ENCODE measurements around the gene A3GALT2. TPM values are rescaled to one million over a fixed set of nuclear protein-coding genes. Genes with fewer than 3 reads are reported as not detected.

Gene A3GALT2
- total RNA-seq, 3 donors from 2014 or later: not detected

- DNase-seq (peak; percentile 85 to 91 (median 89)), ATAC-seq (peak; percentile 94)
- Histone ChIP-seq H3K4me3 (no peak overlapping the region), H3K36me3 (ENCODE audit: low read depth) (no peaks in the 10 kb centered on the region), H3K4me1 (ENCODE audit: low read depth) (no peaks in the 10 kb centered on the region), H3K9me3 (no peaks in the 10 kb centered on the region)
- TF ChIP-seq, protein P1, sequence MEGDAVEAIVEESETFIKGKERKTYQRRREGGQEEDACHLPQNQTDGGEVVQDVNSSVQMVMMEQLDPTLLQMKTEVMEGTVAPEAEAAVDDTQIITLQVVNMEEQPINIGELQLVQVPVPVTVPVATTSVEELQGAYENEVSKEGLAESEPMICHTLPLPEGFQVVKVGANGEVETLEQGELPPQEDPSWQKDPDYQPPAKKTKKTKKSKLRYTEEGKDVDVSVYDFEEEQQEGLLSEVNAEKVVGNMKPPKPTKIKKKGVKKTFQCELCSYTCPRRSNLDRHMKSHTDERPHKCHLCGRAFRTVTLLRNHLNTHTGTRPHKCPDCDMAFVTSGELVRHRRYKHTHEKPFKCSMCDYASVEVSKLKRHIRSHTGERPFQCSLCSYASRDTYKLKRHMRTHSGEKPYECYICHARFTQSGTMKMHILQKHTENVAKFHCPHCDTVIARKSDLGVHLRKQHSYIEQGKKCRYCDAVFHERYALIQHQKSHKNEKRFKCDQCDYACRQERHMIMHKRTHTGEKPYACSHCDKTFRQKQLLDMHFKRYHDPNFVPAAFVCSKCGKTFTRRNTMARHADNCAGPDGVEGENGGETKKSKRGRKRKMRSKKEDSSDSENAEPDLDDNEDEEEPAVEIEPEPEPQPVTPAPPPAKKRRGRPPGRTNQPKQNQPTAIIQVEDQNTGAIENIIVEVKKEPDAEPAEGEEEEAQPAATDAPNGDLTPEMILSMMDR (IDR thresholded peaks at IDR 0.05): peak; percentile 96
- intact Hi-C loops (cut with DNase I, micrococcal nuclease): loop anchor here (5.0 kb wide), 1 partner anchor 70 kb away; no protein-coding TSS in a partner anchor
These were observed 46.8 kb upstream of the A3GALT2 start for GRCh38 chr1:33367485-33368405.

GRCh38 chr1:33366762-33367484, 46.0 kb upstream of the A3GALT2 start:
- DNase-seq (no peak), ATAC-seq (no peak)
- no peaks in the 10 kb centered on the region for H3K4me1 ChIP-seq (ENCODE audit: low read depth)
- H3K36me3 ChIP-seq (ENCODE audit: low read depth): no peaks in the 10 kb centered on the region
- no peaks in the 10 kb centered on the region for H3K9me3 ChIP-seq
- TF ChIP-seq, protein P1 (IDR thresholded peaks at IDR 0.05): no peak
- intact Hi-C loops (cut with DNase I, micrococcal nuclease): loop anchor here (5.0 kb wide), 1 partner anchor 70 kb away; no protein-coding TSS in a partner anchor
- no peak overlapping the region for H3K4me3 ChIP-seq

DNA sequence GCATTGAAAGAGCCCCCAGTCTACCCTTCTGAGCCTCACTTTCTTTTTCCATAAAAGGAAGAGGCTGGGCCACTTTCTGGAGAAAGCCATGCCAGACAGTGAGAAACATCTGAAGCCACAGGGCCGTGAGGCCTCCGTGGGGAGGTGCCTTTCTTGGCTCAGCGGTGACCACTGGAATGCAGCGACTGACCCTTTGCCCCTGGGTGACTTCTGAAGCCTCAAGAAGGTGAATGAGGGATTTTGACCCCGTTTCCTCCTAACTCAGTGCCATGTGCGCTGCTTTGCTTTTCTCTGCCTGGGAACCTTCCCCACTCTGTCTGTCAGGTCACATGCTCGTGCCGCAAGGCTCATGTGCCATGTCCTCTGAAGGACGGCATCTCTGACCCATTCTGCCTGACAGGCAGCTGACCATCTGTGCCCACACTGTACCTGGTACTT, 44.7 kb upstream of the A3GALT2 start:
- intact Hi-C loops (cut with DNase I, micrococcal nuclease): loop anchor here (5.0 kb wide), 1 partner anchor 68 kb away; no protein-coding TSS in a partner anchor
- DNase-seq (no peak), ATAC-seq (no peak)
- Histone ChIP-seq H3K36me3 (ENCODE audit: low read depth) (no peaks in the 10 kb centered on the region), H3K4me3 (no peak overlapping the region), H3K9me3 (no peaks in the 10 kb centered on the region), H3K4me1 (ENCODE audit: low read depth) (no peaks in the 10 kb centered on the region)
- TF ChIP-seq, protein P1 (IDR thresholded peaks at IDR 0.05): no peak

- no peaks in the 10 kb centered on the region for H3K9me3 ChIP-seq
- intact Hi-C loops (cut with DNase I, micrococcal nuclease): no loop called here
- no peak for DNase-seq
- TF ChIP-seq, protein P1 (IDR thresholded peaks at IDR 0.05): no peak
- no peaks in the 10 kb centered on the region for H3K4me1 ChIP-seq (ENCODE audit: low read depth)
- H3K4me3 ChIP-seq: no peak overlapping the region
- no peaks in the 10 kb centered on the region for H3K36me3 ChIP-seq (ENCODE audit: low read depth)
- ATAC-seq: no peak
These were observed 43.6 kb upstream of the A3GALT2 start for GRCh38 chr1:33364565-33364918.

GRCh38 chr1:33363470-33363861, 42.6 kb upstream of the A3GALT2 start:
- intact Hi-C loops (cut with DNase I, micrococcal nuclease): no loop called here
- DNase-seq (no peak), ATAC-seq (no peak)
- no peaks in the 10 kb centered on the region for H3K36me3 ChIP-seq (ENCODE audit: low read depth)
- TF ChIP-seq, protein P1 (IDR thresholded peaks at IDR 0.05): no peak
- H3K4me1 ChIP-seq (ENCODE audit: low read depth): no peaks in the 10 kb centered on the region
- H3K9me3 ChIP-seq: no peaks in the 10 kb centered on the region
- no peak overlapping the region for H3K4me3 ChIP-seq

Measured in mucosa of descending colon (tissue), 3 donors.